Activated gamma-delta T cell treated with anti-CD3 and anti-CD28 coated beads, Interleukin-2, amount 50 U/mL, for 16 hours (primary cell): ENCODE results near the gene HBA2.
"Not testable (repeated sequence)": the region's sequence is repeated elsewhere in the genome, so short reads cannot be mapped to it uniquely, and the experiment has no call there.

Experiments
- DNase-seq: peaks from one replicate; pipeline ENCODE4 v3.0.0-alpha.2; 2020; ENCODE audit warnings: low read depth

Gene HBA2

DNA sequence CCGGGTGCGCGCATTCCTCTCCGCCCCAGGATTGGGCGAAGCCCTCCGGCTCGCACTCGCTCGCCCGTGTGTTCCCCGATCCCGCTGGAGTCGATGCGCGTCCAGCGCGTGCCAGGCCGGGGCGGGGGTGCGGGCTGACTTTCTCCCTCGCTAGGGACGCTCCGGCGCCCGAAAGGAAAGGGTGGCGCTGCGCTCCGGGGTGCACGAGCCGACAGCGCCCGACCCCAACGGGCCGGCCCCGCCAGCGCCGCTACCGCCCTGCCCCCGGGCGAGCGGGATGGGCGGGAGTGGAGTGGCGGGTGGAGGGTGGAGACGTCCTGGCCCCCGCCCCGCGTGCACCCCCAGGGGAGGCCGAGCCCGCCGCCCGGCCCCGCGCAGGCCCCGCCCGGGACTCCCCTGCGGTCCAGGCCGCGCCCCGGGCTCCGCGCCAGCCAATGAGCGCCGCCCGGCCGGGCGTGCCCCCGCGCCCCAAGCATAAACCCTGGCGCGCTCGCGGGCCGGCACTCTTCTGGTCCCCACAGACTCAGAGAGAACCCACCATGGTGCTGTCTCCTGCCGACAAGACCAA lies at the start of gene HBA2:
TSS of gene HBA2 (plus strand) at position 503 of the 568 bp plus-strand sequence. CDS start at position 540, 37 bp downstream.
- DNase-seq: not testable (repeated sequence)

DNA sequence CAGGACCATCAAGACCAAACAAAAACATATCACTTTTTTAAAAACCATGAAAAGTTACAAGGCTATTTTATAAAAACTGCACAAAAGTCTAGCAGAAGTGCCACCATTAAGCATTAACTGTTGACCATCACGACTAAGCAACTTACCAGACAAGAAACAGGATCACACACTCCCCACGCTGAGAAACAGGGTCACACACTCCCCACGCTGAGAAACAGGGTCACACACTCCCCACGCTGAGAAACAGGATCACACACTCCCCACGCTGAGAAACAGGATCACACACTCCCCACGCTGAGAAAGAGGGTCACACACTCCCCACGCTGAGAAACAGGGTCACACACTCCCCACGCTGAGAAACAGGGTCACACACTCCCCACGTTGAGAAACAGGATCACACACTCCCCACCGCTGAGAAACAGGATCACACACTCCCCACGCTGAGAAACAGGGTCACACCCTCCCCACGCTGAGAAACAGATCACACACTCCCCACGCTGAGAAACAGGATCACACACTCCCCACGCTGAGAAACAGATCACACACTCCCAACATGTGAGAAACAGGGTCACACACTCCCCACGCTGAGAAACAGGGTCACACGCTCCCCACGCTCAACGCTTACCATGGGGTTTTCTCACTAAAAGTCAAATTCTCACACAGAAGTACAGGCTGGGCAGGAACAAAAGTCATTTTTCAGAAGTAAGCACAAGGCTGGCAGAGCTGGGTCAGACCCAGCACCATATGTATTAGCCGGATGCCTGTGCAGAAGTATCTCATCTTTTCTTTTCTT lies 48.9 kb upstream of the HBA2 start:
- not testable (repeated sequence) for DNase-seq

DNA sequence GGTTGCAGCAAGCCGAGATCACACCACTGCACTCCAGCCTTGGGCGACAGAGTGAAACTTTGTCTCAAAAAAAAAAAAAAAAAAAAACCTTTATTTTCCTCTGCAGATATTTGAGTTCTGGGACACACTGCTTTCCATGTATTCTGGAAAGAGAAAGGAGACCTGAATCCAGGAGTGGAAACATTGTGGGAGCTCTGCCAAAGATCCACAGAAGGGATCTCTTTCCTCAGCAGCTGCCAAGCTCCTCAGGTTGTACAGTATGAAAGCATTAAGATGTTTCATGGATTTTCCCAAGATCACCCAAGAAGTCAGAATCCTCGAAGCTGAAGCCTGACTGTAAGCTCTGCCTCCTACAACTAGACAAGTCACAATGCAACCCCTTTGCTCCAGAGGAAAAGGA lies 47.7 kb upstream of the HBA2 start:
- DNase-seq: no peak

DNA sequence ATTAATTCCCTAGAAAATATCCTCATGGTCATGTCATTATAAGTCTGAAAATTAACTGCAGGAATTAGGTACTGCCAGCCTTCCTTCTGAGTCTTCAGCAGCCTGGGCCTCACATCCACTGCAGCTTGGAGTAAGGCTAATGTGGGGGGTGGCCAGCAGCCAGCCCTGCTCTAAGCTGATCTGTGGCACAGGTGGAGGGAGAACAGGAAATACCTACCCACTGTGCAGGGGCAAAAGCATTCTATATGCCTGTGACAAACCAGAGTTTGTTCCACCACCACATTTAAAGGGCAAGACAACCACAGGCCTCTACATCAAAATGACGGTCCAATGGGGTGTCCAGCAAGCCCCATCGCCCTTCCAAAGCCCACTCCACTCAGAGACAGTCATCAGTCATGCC lies 43.6 kb upstream of the HBA2 start:
- no peak for DNase-seq

DNA sequence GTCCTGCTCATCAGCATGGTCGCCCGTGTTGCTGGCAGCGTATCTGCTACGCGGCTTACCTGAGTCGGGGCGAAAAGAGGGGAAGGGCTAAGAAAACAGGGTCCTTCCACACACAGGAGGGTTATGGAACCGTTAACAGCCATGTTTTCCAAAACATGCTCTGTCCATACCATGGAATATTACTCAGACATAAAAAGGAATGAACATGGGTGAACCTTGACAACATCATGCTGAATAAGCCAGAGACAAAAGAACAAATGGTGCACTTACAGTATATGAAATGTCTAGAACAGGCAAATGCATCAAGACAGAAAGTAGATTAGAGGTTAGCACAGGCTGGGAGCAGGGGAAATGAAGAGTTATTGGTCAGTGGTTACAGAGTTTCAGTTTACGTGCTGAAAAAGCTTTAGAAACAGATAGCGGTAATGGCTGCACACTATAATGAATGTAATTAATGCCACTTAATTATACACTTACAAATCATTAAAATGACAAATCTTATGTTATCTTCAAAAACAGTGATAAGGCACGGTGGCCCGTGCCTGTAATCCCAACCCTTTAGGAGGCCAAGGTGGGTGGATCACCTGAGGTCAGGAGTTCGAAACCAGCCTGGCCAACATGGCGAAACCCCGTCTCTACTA lies 42.0 kb upstream of the HBA2 start:
- no peak for DNase-seq

DNA sequence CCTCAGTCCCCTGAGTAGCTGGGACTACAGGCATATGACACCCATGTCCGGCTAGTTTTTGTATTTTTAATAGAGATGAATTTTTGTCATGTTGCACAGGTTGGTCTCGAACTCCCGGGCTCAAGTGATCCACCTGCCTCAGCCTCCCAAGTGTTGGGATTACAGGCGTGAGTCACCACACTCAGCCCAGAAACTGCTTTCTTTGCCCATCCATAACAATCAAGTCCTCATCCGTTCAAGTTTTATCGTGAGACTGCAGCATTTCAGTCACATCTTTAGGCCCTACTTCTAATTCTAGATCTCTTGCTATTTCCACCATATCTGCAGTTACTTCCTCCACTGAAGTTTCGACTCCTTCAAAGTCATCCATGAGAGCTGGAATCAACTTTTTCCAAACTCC lies 40.6 kb upstream of the HBA2 start:
- DNase-seq: no peak

DNA sequence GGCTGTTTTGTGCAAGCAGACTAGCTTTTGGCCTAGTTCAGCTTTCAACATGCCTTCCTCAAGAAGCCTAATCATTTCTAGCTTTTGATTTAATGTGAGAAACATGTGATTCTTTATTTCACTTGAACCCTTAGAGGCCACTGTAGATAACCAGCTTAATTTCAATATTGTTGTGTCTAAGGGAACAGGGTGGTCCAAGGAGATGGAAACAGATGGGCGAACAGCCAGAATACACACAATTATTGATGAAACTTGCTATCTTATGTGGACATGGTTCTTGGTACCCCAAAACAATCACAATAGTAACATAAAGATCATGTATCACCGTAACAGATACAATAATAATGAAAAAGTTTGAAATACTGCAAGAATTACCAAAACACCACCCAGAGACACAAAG lies 39.0 kb upstream of the HBA2 start:
- DNase-seq: no peak

DNA sequence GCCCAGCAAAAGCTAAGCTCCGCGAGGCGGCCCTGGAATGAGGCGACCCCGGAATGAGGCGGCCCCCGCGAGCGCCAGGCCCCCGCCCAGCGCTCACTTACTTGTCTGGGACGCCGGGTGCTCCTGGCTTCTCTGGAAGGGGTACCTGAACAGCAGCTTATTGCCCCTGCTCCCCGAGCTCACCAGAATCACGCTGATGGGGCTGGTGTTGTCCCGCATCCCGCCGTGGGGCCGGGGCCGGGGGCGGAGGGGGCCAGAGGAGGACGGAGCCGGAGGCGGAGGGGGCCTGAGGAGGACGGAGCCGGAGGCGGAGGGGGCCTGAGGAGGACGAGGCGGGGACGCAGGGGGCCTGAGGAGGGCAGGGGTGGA lies 34.6 kb upstream of the HBA2 start:
- no peak for DNase-seq

DNA sequence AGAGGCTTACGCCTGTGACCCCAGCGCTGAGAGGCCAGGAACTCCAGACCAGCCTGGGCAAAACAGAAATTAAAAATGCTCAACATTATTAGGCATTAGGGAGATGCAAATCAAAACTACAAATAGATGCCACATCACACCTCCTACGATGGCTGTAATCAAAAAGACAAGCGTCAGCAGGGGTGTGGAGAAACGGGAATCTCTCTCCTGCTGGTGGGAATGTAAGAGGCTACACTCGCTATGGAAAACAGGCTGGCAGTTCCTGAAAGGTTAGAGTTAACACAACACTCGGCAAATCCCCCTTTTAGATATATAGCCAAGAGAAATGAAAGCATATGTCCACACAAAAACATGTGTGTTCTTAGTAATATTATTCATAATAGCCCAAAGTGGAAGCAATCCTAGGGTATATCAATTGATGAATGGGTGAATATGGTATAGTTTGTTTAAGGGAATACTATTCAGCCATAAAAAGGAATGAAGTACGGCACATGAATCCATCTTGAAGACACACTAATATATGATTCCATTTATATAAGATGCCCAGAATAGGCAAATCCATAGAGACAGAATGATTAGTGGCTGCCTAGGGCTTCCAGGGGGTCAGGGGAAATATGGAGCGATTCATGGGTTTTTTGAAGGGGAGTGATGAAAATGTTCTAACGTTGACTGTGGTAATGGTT lies 32.4 kb upstream of the HBA2 start:
- DNase-seq: no peak

DNA sequence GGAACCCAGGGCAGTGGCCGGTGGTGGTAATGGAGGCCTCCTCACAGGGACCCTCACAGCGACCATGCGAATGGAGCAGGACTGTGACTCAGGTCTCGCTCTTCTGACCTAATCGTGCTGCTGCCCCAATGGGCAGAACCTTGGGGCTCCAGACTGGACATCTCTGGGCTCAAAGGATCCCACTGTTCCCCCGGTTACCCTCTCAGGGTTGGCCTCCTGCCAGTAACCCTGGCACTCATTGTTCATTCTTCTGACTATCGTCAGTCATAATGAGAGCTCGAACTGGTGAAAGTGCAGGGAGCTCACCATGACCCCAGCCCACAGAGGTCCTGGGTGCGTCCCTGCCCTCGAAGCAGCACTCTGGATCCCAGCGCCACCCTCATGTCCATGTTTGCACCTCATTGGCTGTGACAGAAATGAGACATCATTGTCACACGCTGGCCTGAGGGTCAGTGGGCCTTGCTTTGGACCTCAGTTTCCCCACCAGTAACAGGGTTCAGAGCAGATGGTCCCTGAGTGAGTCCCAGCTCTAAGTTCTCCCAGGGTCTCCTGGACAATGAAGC lies 30.2 kb upstream of the HBA2 start:
- DNase-seq: no peak

DNA sequence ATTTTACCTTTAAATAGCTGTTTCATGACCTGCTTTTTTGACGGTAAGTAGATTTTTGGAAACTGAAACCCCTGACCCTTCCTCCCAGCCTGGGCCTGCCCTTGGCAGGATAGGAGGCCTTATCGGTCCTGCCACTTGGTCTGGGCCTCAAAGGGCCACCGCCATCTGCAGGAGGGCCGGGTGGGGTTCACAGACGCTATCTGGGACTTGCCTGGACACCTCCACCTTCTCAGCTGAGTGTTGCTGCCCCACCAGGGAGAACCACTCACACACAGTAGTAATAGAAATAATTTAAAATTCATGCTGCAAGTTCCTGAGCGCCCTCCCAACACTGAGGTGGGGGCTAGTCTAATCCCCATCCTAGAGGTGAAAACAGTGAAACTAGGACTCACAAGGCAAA lies 29.6 kb upstream of the HBA2 start:
- no peak for DNase-seq

DNA sequence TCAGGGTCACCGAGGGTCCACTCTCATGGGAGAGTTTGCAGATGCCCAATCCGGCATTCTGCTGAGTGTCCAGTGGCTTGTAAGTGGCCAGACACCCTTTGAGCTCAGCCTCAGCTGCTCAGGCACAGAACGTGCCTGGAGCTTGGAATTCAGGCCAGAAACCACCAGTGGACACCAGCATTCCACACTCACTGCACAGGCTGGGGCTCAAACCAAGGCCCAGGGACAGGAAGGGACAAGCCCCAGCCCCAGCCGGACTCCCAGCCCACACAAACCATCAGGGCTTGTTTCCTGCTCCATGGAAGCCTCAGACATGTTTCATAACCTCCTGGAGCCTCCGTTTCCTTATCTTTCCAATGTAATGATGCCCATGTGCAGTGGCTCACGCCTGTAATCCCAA lies 29.2 kb upstream of the HBA2 start:
- DNase-seq: no peak

DNA sequence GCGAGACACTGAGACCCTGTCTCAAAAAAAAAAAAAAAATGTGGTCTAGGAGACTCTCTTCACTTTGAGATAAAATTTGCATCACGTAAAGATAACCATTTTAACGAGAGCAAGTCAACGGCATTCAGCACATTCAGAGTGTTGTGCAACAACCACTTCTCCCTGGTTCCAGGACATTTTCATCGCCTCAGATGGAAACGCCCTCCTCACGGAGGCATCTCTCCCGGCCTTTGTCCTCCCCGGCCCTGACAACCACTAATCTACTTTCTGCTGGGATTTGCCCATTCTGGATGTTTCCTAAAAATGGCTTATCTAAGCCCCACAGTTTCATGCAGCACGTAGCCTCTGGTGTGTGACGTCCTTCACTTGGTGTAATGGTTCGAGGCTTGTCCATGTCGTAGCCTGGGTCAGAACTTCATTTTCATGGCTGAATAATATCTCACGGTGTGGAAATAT lies 27.9 kb upstream of the HBA2 start:
- no peak for DNase-seq

DNA sequence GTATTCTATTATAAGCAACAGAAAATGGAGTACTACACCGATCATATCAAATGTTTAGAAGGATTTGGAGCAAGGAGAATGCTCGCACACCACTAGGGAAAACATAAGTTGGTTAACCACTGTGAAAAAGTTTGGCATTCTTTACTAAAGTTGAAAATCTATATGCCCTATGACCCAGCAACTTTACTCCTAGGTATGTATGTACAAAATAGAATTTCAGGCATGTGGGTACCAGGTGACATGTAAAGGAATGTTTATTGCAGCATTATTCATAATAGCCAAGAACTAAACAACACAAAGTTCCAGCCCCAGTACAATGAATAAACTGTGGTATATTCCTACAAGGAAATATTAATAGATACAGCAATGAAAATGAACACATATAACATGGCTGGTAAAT lies 26.0 kb upstream of the HBA2 start:
- DNase-seq: no peak

DNA sequence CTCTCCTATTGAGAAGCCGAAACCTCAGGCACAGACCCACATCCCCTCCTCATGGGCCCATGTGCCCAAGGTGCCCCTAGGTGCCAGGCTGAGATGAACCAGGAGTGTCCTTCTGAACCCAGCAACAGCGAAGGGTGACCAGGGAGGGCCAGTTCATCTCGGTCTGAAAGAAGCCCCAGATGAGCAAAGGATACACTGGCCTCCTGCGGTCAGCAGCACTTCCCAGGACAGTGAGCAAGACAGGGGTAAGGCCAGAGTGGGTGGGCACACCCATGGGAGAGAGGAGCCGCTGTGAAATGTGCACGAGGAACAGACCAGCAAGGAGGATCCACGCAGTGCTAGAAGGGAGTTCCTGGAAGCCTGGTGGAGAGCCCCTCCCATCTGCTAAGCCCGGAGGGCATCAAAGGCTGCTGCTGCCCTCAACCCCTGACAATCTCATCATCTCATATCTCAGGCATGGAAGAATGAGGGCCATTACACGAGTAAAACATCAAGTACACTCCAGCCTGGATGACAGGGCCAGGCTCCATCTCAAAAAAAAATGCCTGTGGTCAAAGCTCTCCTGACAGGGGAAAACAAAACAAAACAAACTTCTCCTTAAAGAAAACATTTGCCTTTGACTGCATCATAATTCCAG lies 23.5 kb upstream of the HBA2 start:
- no peak for DNase-seq

DNA sequence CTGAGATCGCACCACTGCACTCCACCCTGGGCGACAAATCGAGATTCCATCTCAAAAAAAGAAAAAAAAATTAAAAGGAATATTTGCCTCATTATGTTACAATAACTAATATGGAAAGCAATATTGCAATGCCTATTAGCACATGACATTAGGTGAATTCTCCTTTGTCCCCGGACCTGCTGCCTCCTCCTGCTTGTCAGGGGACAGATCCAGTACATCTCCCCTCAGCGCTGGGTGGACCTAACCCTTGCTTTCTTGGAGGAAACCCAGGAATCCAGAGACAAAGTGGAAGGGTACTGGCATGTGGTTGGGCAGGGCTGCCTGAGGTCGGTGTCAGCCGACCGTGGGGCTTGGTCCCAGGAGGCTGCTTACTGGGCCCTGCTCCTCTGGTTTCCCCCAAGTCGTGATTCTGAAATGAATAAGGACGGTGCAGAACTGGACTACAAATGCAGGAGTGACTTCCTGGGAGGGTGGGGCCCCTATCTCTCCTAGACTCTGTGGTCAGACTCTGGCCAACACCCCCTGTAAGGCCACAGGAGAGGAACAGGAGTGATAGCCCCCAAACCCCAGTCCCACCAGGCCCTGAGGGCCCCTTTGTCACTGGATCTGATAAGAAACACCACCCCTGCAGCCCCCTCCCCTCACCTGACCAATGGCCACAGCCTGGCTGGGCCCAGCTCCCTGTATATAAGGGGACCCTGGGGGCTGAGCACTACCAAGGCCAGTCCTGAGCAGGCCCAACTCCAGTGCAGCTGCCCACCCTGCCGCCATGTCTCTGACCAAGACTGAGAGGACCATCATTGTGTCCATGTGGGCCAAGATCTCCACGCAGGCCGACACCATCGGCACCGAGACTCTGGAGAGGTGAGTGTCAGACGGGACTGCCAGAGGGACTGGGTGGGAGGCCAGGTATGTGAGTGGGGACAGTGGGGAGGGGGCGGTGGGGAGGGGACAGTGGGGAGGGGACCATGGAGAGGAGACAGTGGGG lies 20.2 kb upstream of the HBA2 start, which contains the start of gene HBZ:
TSS of gene HBZ (plus strand) at position 504 of the 988 bp plus-strand sequence. CDS start at position 770, 266 bp downstream.
- no peak for DNase-seq

DNA sequence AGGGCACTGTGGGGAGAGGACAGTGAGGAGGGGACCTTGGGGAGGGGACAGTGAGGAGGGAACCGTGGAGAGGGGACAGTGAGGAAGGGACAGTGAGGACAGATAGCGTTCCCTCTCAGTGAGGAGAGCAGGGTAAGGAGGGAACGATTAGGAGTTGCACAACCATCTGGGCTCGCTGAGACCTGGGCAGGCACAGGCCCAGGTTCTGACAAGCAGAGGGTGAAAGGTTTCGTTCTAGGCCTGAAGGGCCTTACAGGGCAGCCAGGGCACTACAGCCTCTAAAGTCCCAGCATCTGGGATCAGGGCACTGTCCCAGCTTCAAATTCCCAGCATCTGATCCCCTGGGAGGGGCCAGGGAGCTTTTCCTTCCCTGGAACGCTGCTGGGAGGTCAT lies 19.6 kb upstream of the HBA2 start:
- not testable (repeated sequence) for DNase-seq

DNA sequence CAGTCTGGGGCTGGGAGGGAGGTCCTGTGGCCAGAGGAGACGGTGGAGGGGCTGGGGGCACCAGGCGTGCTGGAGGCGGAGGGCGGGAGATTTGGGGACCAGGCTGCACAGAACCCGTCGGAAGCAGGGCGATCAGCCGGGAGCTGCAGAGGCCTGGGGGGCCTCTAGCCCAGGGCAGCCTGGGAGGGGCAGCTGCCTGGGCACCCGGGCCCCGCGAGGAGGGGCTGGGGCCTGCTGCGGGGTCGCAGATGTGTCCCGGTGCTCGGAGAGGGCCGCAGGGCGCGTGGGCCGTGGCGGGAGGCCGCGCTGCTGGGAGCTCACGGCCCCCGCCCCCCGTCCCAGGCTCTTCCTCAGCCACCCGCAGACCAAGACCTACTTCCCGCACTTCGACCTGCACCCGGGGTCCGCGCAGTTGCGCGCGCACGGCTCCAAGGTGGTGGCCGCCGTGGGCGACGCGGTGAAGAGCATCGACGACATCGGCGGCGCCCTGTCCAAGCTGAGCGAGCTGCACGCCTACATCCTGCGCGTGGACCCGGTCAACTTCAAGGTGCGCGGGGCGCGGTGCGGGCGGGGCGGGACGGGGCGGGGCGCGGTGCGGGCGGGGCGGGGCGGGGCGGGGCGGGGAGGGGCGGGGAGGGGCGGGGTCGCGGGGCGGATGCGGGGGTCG lies 19.0 kb upstream of the HBA2 start:
- DNase-seq: not testable (repeated sequence)

DNA sequence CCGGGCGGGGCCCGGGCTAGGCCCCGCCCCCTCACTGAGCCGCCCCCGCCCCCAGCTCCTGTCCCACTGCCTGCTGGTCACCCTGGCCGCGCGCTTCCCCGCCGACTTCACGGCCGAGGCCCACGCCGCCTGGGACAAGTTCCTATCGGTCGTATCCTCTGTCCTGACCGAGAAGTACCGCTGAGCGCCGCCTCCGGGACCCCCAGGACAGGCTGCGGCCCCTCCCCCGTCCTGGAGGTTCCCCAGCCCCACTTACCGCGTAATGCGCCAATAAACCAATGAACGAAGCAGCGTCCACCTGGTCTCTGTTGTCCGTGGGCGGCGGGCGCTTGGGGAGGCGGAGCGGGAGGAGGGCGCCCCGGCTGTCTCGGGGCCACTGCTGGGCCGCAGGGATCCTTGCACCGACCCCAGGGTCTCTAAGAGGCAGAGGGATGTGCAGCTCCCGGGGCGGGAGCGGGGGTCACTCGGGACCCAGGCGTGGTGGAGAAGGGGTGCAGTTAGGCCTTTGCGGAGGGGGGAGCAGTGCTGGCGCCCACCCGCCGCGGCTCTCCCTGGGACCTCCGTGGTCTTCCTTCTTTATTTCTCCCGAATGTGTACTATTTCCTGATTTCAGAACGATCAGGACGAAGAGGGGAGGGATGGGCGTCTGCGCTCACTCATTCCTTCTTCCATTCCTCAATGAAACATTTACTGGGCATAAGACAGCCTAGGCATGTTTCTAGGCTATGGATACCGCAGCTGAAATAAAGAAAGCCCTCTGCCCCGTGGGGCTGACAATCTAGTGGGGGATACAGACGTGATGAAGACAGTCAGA lies 18.3 kb upstream of the HBA2 start:
- no peak for DNase-seq
